Choroid plexus epithelial cell (primary cell): ENCODE data around the gene SMIM44.
"Not testable (repeated sequence)": the region's sequence is repeated elsewhere in the genome, so short reads cannot be mapped to it uniquely, and the experiment has no call there.

Experiments used
- DNase-seq: peaks from one replicate; pipeline ENCODE4 v3.0.0-alpha.2; 2010; ENCODE audit warnings: low read depth
- H3K4me3 ChIP-seq: 2 replicates; pipeline ENCODE4 v1.5.1; 2011; ENCODE audit warnings: low read depth, mild to moderate bottlenecking, control low read depth, low read length, moderate library complexity
- TF ChIP-seq, protein P1 (sequence below): conservative IDR thresholded peaks from 2 replicates; pipeline ENCODE4 v1.5.1; 2011; ENCODE audit warnings: low read depth, mild to moderate bottlenecking, control low read depth, inconsistent platforms, low read length, moderate library complexity

Gene SMIM44

DNA sequence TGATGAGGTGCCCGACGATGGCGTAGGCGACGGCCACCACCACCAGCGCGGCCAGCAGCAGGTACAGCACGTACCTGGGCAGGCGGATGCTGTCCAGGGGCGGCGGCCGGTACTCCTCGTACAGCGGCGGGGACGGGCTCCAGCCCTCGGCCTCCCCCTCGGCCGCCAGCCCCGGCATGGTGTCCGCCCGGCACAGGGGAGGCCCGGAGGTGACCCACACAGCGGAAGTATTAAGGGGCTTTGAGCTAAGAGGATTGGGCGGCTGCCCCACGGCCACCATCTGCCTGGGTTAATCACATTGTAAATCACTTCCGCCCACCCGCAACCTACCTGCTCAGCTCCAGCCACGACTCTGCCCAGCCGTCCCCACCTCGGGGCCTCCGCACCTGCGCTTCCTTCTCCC is at the start of gene SMIM44:
Gene SMIM44 (minus strand): TSS at position 216 of the 403 bp plus-strand sequence. CDS start 38 bp downstream, at position 178.
- no peak within 1 kb of the TSS for H3K4me3 ChIP-seq
- DNase-seq = no peak
- TF ChIP-seq, protein P1, sequence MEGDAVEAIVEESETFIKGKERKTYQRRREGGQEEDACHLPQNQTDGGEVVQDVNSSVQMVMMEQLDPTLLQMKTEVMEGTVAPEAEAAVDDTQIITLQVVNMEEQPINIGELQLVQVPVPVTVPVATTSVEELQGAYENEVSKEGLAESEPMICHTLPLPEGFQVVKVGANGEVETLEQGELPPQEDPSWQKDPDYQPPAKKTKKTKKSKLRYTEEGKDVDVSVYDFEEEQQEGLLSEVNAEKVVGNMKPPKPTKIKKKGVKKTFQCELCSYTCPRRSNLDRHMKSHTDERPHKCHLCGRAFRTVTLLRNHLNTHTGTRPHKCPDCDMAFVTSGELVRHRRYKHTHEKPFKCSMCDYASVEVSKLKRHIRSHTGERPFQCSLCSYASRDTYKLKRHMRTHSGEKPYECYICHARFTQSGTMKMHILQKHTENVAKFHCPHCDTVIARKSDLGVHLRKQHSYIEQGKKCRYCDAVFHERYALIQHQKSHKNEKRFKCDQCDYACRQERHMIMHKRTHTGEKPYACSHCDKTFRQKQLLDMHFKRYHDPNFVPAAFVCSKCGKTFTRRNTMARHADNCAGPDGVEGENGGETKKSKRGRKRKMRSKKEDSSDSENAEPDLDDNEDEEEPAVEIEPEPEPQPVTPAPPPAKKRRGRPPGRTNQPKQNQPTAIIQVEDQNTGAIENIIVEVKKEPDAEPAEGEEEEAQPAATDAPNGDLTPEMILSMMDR = no peak

DNA sequence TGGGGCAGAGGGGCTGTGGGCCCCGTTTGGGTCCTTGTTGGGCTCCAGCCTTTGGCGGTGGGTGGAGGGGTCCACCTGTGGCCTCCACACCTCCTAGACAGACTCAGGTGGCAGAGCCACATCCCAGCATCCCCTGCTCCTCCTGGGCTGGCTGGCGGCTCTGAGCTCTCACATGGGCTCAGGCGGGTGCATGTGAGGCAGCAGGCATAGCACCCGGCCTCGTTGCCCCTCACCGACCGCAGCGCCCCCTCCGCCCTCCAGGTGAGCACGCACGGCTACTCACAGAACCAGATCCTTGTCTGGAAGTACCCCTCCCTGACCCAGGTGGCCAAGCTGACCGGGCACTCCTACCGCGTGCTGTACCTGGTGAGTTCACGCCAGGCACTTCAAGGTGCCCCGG is 49.8 kb upstream of the SMIM44 start:
- no peak overlapping the region for H3K4me3 ChIP-seq
- TF ChIP-seq, protein P1 = no peak
- DNase-seq = no peak

DNA sequence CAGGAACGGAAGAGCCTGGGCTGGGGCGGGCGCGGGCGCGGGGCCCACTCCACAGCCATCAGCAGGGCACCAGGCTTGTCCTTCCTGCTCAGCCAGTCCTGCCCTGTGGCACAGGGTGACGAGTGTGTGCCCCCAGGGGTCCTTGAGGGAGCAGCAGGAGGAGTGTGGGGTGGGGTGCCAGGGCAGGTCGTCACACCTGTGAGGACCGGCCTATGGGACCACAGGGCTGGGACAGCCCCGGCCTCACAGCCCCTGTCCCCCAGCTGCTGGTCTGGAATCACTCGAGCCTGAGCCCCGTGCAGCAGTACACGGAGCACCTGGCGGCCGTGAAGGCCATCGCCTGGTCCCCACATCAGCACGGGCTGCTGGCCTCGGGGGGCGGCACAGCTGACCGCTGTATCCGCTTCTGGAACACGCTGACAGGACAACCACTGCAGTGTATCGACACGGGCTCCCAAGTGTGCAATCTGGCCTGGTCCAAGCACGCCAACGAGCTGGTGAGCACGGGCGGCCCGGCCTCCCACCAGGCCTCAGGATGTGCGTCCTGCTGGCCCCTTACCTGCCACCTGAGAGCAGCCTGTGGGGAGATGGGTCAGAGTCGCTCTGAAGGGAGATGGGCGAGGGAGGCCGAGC is 49.0 kb upstream of the SMIM44 start:
- TF ChIP-seq, protein P1 = no peak
- no peak overlapping the region for H3K4me3 ChIP-seq
- DNase-seq = no peak

DNA sequence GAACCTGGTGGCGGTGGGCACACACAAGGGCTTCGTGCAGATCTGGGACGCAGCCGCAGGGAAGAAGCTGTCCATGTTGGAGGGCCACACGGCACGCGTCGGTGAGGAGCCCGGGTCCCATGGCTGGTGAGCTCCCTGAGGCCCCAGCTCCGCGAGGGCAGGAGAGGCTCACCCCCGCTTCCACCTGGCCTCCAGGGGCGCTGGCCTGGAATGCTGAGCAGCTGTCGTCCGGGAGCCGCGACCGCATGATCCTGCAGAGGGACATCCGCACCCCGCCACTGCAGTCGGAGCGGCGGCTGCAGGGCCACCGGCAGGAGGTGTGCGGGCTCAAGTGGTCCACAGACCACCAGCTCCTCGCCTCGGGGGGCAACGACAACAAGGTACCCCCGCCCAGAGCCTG is 48.5 kb upstream of the SMIM44 start:
- H3K4me3 ChIP-seq = no peak overlapping the region
- TF ChIP-seq, protein P1 = no peak

DNA sequence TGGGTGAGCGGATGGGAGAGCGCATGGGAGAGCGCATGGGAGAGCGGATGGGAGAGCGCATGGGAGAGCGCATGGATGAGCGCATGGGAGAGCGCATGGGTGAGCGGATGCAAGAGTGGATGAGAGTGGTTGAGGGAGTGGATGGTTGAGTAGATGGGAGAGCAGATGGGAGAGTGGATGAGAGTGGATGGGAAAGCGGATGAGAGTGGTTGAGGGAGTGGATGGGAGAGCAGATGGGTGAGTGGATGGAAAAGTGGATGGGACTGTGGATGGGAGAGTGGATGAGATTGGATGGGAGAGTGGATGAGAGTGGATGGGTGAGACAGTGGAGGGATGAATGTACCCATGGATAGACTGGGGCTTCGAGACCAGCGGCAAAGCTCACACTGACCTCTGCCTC is 47.1 kb upstream of the SMIM44 start:
- TF ChIP-seq, protein P1 = no peak
- no peak for DNase-seq
- H3K4me3 ChIP-seq = no peak overlapping the region

More for the DNA sequence above, 48.5 kb upstream of the SMIM44 start:
- DNase-seq = no peak

DNA sequence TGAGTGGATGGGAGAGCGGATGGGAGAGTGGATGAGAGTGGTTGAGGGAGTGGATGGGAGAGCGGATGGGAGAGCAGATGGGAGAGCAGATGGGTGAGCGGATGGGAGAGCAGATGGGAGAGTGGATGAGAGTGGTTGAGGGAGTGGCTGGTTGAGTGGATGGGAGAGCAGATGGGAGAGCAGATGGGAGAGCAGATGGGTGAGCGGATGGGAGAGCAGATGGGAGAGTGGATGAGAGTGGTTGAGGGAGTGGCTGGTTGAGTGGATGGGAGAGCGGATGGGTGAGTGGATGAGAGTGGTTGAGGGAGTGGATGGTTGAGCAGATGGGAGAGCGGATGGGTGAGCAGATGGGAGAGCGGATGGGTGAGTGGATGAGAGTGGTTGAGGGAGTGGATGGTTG is 46.1 kb upstream of the SMIM44 start:
- H3K4me3 ChIP-seq, DNase-seq: not testable (repeated sequence)

DNA sequence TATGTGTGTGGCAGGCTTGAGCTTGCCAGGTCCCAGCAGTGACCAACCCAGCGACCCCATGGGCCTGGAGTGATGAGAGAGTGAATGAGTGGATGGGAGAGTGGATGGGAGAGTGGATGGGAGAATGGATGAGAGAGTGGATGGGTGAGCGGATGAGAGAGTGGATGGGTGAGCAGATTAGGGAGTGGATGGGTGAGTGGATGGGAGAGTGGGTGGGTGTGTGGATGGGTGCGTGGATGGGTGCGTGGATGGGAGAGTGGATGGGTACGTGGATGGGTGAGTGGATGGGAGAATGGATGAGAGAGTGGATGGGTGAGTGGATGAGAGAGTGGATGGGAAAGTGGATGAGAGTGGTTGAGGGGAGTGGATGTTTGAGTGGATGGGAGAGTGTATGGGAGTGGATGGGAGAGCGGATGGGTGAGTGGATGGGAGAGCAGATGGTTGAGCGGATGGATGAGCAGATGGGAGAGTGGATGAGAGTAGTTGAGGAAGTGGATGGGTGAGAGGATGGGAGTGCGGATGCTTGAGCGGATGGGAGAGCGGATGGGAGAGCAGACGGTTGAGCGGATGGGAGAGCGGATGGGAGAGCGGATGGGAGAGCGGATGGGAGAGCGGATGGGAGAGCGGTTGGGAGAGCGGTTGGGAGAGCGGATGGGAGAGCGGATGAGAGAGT is 45.4 kb upstream of the SMIM44 start:
- no peak for DNase-seq
- H3K4me3 ChIP-seq = no peak overlapping the region
- TF ChIP-seq, protein P1 = no peak
